ENCODE results near the gene BMI1.

DNA sequence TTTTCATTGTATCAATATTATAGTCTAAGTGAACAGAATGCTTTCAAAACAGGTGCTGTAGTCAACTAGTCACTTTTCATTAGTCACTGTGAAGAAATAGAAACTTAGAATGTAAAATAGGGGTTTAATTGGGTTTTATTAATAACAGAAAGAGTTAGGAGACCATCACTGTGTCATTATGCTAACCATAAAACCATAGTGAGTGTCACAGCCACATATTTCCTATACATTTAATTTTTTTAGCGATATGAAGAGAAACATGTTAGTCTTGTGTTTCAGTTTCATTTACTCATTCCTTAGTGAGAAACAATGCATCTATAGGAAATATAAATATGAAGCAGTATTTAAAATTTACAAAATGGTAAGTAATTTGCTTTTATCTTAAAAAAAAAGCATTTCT lies 46.6 kb downstream of the BMI1 start:
- TF ChIP-seq, protein P1, sequence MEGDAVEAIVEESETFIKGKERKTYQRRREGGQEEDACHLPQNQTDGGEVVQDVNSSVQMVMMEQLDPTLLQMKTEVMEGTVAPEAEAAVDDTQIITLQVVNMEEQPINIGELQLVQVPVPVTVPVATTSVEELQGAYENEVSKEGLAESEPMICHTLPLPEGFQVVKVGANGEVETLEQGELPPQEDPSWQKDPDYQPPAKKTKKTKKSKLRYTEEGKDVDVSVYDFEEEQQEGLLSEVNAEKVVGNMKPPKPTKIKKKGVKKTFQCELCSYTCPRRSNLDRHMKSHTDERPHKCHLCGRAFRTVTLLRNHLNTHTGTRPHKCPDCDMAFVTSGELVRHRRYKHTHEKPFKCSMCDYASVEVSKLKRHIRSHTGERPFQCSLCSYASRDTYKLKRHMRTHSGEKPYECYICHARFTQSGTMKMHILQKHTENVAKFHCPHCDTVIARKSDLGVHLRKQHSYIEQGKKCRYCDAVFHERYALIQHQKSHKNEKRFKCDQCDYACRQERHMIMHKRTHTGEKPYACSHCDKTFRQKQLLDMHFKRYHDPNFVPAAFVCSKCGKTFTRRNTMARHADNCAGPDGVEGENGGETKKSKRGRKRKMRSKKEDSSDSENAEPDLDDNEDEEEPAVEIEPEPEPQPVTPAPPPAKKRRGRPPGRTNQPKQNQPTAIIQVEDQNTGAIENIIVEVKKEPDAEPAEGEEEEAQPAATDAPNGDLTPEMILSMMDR (IDR thresholded peaks at IDR 0.05; ENCODE audit: low read length), result no peak
- TF ChIP-seq EZH2 (optimal IDR thresholded peaks at IDR 0.05; ENCODE audit: low read depth, low read length) (no peak), EZH2phosphoT487 (IDR thresholded peaks at IDR 0.05; ENCODE audit: low read length) (no peak)

Data from MM.1S (cell line).